T-helper 1 cell treated with Interleukin-12 subunit alpha and Interleukin-12 subunit beta and Interleukin-4 antibody, amounts not matched to agents 30 ng/mL and 1 ng/mL, for 36 hours (primary cell): ENCODE results near the gene ENG. TPM values are rescaled to one million over a fixed set of nuclear protein-coding genes. Genes with fewer than 3 reads are reported as not detected.

ENCODE experiments used
- intact Hi-C: fragments of 100-400 bp; cut with micrococcal nuclease; formaldehyde crosslinking; loops from one replicate; pipeline ENCODE4 v1.15.1; 2024
- total RNA-seq: library from RNA; stranded (reverse); gene quantifications from 2 replicates; pipeline ENCODE4 v1.2.3, GENCODE V29; 2022

ENG gene
- total RNA-seq, 1 donor from 2014 or later = 20.6 TPM

GRCh38 chr9:127878652-127879390, 24.4 kb upstream of the ENG start:
- intact Hi-C loops = no loop called here

GRCh38 chr9:127878001-127878651, 23.7 kb upstream of the ENG start:
- intact Hi-C loops = no loop called here

- intact Hi-C loops = no loop called here
These were observed 23.1 kb upstream of the ENG start, which contains the start of gene AK1 for GRCh38 chr9:127877566-127877998. Gene AK1, minus strand, starts transcription at chr9:127877675. Its CDS starts 3,058 bp downstream, at chr9:127874617.

- intact Hi-C loops = no loop called here
These were observed 22.5 kb upstream of the ENG start for GRCh38 chr9:127876764-127877562.

- intact Hi-C loops = no loop called here
These were observed 21.7 kb upstream of the ENG start for GRCh38 chr9:127876026-127876763.

GRCh38 chr9:127875306-127875966, 21.0 kb upstream of the ENG start:
- intact Hi-C loops = no loop called here

- intact Hi-C loops = loop anchor here (5.0 kb wide), 1 partner anchor 372 kb away; no protein-coding TSS in a partner anchor
These were observed 20.1 kb upstream of the ENG start for GRCh38 chr9:127874301-127875221.

GRCh38 chr9:127873886-127874285, 19.4 kb upstream of the ENG start:
- intact Hi-C loops = loop anchor here (5.0 kb wide), 1 partner anchor 372 kb away; no protein-coding TSS in a partner anchor

- intact Hi-C loops = loop anchor here (5.0 kb wide), 1 partner anchor 371 kb away; no protein-coding TSS in a partner anchor
These were observed 18.8 kb upstream of the ENG start for GRCh38 chr9:127873223-127873691.

- intact Hi-C loops = loop anchor here (5.0 kb wide), 1 partner anchor 370 kb away; no protein-coding TSS in a partner anchor
These were observed 18.1 kb upstream of the ENG start for GRCh38 chr9:127872369-127873222.

GRCh38 chr9:127871531-127871930, 17.1 kb upstream of the ENG start:
- intact Hi-C loops = loop anchor here (2.0 to 5.0 kb wide), 3 partner anchors 85 to 369 kb away; partner anchors contain the start of gene CDK9

- intact Hi-C loops = loop anchor here (1.0 to 5.0 kb wide), 5 partner anchors 50 to 369 kb away; partner anchors contain the start of genes CDK9 and TOR2A
These were observed 16.4 kb upstream of the ENG start for GRCh38 chr9:127870887-127871286.

GRCh38 chr9:127870153-127870491, 15.7 kb upstream of the ENG start:
- intact Hi-C loops = loop anchor here (1.0 to 5.0 kb wide), 5 partner anchors 51 to 368 kb away; partner anchors contain the start of genes CDK9 and TOR2A

GRCh38 chr9:127869310-127870152, 15.1 kb upstream of the ENG start:
- intact Hi-C loops = loop anchor here (1.0 to 5.0 kb wide), 7 partner anchors 52 to 367 kb away; partner anchors contain the start of genes CDK9, FPGS and TOR2A

GRCh38 chr9:127868278-127868902, 13.9 kb upstream of the ENG start:
- intact Hi-C loops = loop anchor here (5.0 kb wide), 1 partner anchor 66 kb away; the partner anchor contains the start of gene FPGS
